ENCODE data around the gene CYRIA. TPM values are rescaled to one million over a fixed set of nuclear protein-coding genes. Genes with fewer than 3 reads are reported as not detected.

CYRIA gene
- total and polyA plus RNA-seq, 9 donors = 4.0 to 21.3 (median 13.2) TPM

DNA sequence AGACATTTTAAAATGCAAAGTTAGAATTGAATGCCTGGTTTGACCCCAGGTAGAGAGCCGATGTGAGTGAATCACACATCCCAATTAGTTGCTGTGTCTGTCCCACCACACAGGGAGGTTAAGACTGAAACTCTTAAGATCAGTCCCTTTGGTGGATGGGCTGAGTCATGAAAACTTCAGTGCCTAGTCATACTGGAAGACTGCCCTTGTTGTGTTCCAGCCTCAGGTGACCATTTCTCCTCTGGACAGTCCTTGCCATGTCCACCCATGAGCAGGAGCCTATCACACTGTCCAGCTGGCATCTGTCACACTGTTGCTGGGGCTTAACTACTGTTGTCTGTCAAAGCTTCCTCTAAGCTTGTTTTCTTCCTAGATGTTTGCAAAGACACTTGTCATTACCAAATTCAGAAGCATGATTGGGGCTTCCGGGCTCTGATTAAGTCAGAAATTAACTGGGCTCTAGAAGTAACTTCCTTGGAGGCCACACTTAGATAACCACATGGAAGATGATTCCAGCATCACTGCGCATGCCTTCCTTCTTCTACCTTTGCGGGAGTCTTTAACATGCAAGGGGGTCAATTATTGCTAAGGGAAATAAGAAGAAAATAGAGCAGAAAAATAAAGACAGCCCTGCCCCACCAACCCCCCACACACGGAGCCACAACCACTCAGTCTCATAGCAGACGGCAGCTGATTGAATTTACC is 21.3 kb downstream of the CYRIA start:
- H3K36me3 ChIP-seq = no peaks in the 10 kb centered on the region
- intact Hi-C loops (cut with DNase I) = no loop called here
- no peak for DNase-seq
- H3K27ac ChIP-seq = no peak overlapping the region
- no peak overlapping the region for H3K4me3 ChIP-seq
- 93 to 94% (median 93%) methylated on average over 6 of the region's 6 CpGs for WGBS, 3 donors
- H3K9me3 ChIP-seq = no peaks in the 10 kb centered on the region
- TF ChIP-seq POLR2A (IDR thresholded peaks at IDR 0.05) (no peak), EP300 (IDR thresholded peaks at IDR 0.05) (no peak)
- TF ChIP-seq, protein P1, sequence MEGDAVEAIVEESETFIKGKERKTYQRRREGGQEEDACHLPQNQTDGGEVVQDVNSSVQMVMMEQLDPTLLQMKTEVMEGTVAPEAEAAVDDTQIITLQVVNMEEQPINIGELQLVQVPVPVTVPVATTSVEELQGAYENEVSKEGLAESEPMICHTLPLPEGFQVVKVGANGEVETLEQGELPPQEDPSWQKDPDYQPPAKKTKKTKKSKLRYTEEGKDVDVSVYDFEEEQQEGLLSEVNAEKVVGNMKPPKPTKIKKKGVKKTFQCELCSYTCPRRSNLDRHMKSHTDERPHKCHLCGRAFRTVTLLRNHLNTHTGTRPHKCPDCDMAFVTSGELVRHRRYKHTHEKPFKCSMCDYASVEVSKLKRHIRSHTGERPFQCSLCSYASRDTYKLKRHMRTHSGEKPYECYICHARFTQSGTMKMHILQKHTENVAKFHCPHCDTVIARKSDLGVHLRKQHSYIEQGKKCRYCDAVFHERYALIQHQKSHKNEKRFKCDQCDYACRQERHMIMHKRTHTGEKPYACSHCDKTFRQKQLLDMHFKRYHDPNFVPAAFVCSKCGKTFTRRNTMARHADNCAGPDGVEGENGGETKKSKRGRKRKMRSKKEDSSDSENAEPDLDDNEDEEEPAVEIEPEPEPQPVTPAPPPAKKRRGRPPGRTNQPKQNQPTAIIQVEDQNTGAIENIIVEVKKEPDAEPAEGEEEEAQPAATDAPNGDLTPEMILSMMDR (IDR thresholded peaks at IDR 0.05) = no peak
- H3K27me3 ChIP-seq = no peaks in the 10 kb centered on the region
- H3K4me1 ChIP-seq (ENCODE audit: insufficient read depth) = peaks cover 12% of the 10 kb centered on the region

DNA sequence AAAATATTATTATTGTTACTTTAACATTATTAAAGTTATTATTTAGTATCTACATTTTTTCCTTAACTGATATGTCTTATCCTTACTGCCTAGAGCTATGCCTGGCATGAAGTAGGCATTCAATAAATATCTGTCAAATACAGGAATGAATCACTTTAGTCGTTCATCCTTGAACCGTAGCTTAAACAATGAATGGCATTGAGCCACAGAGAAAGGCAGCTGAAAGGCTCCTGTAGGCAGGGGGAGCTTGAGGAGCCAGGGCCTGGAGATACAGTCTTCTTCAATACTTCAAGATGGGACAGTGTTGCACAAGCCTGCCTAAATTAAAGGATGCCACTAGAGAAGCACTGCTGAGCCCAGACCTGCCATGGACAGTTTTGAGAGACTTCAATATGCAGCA is 22.5 kb downstream of the CYRIA start:
- no peaks in the 10 kb centered on the region for H3K27me3 ChIP-seq
- no peaks in the 10 kb centered on the region for H3K36me3 ChIP-seq
- no peaks in the 10 kb centered on the region for H3K9me3 ChIP-seq
- WGBS, 3 donors = 55 to 67% (median 57%) methylated on average over 2 of the region's 2 CpGs
- no peak for DNase-seq
- no peak overlapping the region for H3K27ac ChIP-seq
- intact Hi-C loops (cut with DNase I) = no loop called here
- H3K4me1 ChIP-seq (ENCODE audit: insufficient read depth) = peaks cover 11% of the 10 kb centered on the region
- TF ChIP-seq EP300 (IDR thresholded peaks at IDR 0.05) (no peak), POLR2A (IDR thresholded peaks at IDR 0.05) (no peak)
- TF ChIP-seq, protein P1 (IDR thresholded peaks at IDR 0.05) = no peak
- H3K4me3 ChIP-seq = no peak overlapping the region

- TF ChIP-seq EP300 (IDR thresholded peaks at IDR 0.05) = no peak
- TF ChIP-seq POLR2A (IDR thresholded peaks at IDR 0.05) = no peak
- TF ChIP-seq, protein P1 (IDR thresholded peaks at IDR 0.05) = no peak
- Histone ChIP-seq H3K4me3 (no peak overlapping the region), H3K27me3 (no peaks in the 10 kb centered on the region), H3K4me1 (ENCODE audit: insufficient read depth) (peaks cover 11% of the 10 kb centered on the region), H3K9me3 (no peaks in the 10 kb centered on the region), H3K27ac (peak overlapping the region in 1 of 2 donors; percentile 18), H3K36me3 (no peaks in the 10 kb centered on the region)
- intact Hi-C loops (cut with DNase I) = no loop called here
- no peak for DNase-seq
- WGBS, 3 donors = 95 to 99% (median 97%) methylated on average over 3 of the region's 3 CpGs
These were observed 23.5 kb downstream of the CYRIA start for GRCh38 chr2:16642088-16642487.

- no peak for DNase-seq
- intact Hi-C loops (cut with DNase I) = no loop called here
- no peak overlapping the region for H3K4me3 ChIP-seq
- 88 to 94% (median 89%) methylated on average over 2 of the region's 2 CpGs for WGBS, 3 donors
- peaks cover 11% of the 10 kb centered on the region for H3K4me1 ChIP-seq (ENCODE audit: insufficient read depth)
- peak overlapping the region in 1 of 2 donors; percentile 18 for H3K27ac ChIP-seq
- no peaks in the 10 kb centered on the region for H3K27me3 ChIP-seq
- no peaks in the 10 kb centered on the region for H3K9me3 ChIP-seq
- H3K36me3 ChIP-seq = no peaks in the 10 kb centered on the region
- no peak for TF ChIP-seq POLR2A (IDR thresholded peaks at IDR 0.05)
- TF ChIP-seq, protein P1 (IDR thresholded peaks at IDR 0.05) = no peak
- no peak for TF ChIP-seq EP300 (IDR thresholded peaks at IDR 0.05)
These were observed 24.1 kb downstream of the CYRIA start for GRCh38 chr2:16641509-16641908.

Measured in ovary (tissue), 9 donors.